DMS114 treated with DMSO at 0.1 percent for 48 hours (cell line): ENCODE results near the gene C1GALT1.

Source experiments
- DNase-seq: peaks from one replicate; lab custom pipeline; 2025; ENCODE audit not compliant: unreplicated experiment; lab: John Stamatoyannopoulos, UW

C1GALT1 gene

GRCh38 chr7:7265081-7266075, 83.0 kb downstream of the C1GALT1 start:
- DNase-seq, result no peak

GRCh38 chr7:7266257-7266881, 84.0 kb downstream of the C1GALT1 start:
- no peak for DNase-seq

DNA sequence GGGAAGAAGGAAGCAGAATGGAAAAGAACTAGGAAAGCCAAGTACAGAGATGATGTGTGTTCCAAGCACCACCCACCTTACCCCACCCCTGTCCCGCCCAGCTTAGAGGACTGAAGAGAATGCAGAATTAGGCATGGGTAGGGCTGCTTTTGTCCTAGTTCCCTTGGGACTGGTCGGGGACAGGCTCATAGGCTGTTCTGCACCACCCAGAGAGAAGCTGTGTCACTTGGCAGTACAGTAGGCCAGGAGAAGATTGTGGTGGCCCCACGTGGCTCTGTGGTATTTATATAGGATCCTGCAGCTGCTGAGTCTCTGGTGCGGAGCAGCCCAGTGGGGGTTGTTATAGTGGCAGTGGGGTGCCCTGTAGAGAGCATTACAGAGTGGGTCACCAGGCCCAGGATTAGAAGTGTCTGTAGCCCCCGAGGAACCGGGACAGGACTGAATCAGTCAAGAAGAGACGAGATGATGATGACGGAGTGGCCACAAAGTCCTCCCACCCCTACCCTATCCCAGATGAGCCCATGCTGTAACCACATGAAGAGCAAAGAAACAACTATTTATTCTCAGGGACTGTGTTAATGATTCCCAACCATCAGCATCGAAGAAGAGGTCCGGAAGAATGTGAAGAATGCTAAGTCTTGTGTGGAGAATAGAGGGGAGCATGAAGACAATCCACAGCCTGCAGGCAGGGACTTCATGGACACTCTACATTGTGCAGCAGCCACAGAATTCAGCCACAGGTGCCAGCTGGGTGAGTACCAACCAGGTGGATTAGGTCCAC, 88.9 kb downstream of the C1GALT1 start:
- no peak for DNase-seq

- no peak for DNase-seq
Observed at GRCh38 chr7:7272294-7272693, 90.0 kb downstream of the C1GALT1 start.

DNA sequence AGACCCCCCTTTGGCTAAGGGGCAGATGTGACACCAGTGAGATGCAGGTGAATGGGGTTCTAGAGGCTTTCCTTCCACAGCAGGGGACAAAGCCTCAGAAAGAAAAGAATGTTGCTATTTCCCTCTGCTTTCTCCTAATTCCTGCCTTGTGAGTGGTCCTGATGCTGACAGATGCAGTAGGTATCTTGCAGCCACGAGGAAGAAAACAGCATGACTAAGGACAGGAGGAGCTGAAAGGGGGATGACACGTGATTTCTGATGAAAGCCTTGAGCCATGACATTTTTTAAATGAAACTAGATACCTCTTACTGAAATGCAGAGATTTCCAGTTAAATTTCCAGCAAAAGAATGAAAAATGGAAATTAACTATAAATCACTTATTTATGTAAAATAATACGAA, 92.4 kb downstream of the C1GALT1 start:
- no peak for DNase-seq

DNA sequence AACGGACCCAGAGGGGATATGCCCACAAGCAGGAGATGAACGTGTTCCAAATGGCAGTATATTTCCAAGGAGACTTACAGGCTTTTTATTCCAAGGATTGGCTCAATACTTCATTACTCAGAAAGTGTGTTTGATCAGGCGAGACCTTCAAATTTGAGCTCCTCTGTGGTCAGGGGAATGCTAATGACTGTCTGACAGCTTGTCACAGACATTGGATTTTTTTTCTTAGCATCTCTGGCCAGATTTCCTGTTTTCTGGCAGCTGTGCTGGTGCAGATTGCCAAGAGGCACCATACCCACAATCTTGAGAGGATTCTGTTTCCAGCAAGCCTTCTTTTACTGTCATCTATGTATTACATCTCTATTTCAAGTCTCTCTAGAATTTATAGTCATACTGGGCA, 93.8 kb downstream of the C1GALT1 start:
- DNase-seq, result no peak

GRCh38 chr7:7290429-7291122, 108.2 kb downstream of the C1GALT1 start:
- DNase-seq, result no peak

DNA sequence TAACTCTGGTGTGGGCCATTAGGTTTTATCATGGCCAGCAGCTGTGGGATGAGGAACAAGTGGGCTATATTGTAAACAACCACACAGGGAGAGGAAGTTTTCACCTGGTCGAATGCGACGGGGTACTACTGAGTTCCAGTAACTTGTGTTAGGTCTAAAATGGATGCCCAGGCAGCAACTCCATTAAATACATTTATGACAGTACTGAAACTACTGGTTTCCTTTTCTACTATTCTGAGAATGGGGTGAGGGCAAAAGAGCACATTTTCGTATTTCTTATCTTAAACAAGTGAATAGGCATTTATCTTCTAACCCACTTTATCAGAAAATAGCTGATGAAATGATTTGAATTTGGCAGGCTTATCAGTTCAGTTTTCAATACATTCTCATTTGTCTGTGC, 109.7 kb downstream of the C1GALT1 start:
- no peak for DNase-seq

GRCh38 chr7:7292608-7293007, 110.3 kb downstream of the C1GALT1 start:
- no peak for DNase-seq

DNA sequence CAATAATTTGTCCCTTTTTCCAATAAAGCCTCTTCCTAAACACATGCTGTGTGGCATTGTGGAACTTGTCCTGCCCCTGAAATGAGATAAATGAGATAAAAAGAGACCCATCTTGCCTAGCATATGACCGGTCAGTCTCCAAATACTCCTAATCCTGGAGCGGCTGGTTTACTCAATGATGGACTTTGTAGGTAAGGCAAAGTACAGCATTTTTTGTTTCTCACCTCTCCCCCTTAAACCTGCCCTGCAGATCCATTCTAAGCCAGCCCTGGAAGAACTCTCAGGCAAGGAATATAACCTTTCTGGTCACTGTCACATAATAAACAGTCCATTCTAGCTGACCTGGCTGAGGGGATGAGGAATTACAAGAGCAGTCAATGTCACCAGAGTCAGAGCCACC, 110.7 kb downstream of the C1GALT1 start:
- DNase-seq, result no peak

DNA sequence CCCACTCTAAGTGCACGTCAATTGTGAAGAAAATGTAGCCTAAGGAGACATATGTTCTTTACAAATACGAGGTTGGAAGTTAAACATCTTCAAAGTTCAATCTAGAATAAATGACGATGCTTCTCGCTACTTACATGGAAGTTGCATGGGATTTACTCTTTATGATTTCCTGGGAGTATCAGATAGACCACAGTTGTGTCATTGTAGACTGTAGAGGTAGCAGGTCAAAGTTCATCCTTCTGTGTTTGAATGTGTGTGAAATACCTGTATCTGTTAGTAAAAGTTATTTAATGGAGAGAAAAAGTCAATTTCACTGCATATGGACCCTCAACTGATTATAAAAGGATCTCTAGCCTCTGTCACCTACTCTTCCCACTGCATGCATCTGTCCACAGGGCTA, 112.6 kb downstream of the C1GALT1 start:
- DNase-seq, result no peak
